ENCODE measurements around the gene SCYL1. TPM values are rescaled to one million over a fixed set of nuclear protein-coding genes. Genes with fewer than 3 reads are reported as not detected.

The SCYL1 gene
- total RNA-seq, 4 donors from 2014 or later = 109 to 128 (median 112) TPM

DNA sequence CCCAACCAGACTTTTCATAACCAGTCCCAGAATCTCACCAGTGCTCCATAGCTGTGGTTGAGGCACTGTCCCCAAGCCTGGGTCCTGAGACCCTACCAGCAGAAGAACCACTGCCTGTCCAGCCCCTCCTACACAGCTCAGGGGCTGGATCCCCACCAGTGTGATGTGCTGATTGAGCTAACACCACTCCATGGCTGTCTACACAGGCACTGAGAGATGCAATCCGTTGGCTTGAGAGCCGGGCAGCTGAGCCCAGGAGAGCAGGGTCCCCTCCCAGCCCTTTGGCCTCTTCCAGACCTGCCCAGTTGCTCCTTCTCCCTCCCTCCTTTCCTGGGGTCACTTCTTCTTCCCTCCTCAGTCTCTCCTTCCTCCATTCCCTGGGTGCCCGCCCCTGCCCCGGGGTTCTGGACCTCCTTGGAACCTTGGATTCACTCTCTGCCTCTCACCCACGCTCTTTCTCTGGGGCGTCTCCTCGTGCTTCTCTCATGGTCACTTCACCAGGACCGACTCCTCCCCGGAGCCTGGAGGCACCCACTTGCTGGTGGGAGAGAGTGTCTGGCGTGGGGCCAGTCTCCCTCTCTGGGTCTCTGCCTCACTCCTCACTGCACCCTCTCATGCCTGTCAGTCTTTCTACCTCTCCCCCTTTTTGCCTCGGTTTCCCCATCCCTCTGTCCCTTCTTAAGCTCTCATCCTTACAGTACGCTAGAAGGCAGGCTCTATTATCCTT lies 706 bp upstream of the SCYL1 start:
- Histone ChIP-seq H3K4me1 (peaks cover 0 to 46% (median 21%) of the 10 kb centered on the region in 4 donors), H3K27me3 (no peaks in the 10 kb centered on the region), H3K27ac (peak overlapping the region; percentile 71 to 94 (median 84)), H3K9me3 (no peaks in the 10 kb centered on the region), H3K36me3 (peaks cover 0 to 26% (median 0%) of the 10 kb centered on the region in 3 donors), H3K4me3 (peak overlapping the region in 3 of 4 donors; percentile 34 to 75 (median 38))
- 11 to 20% methylated on average over 12 of the region's 12 CpGs for WGBS, 2 donors
- DNase-seq (ENCODE audit: low spot score in 2 of 2) = peak in 1 of 2 donors; percentile 51
- TF ChIP-seq POLR2A (IDR thresholded peaks at IDR 0.05) = no peak
- TF ChIP-seq, protein P1, sequence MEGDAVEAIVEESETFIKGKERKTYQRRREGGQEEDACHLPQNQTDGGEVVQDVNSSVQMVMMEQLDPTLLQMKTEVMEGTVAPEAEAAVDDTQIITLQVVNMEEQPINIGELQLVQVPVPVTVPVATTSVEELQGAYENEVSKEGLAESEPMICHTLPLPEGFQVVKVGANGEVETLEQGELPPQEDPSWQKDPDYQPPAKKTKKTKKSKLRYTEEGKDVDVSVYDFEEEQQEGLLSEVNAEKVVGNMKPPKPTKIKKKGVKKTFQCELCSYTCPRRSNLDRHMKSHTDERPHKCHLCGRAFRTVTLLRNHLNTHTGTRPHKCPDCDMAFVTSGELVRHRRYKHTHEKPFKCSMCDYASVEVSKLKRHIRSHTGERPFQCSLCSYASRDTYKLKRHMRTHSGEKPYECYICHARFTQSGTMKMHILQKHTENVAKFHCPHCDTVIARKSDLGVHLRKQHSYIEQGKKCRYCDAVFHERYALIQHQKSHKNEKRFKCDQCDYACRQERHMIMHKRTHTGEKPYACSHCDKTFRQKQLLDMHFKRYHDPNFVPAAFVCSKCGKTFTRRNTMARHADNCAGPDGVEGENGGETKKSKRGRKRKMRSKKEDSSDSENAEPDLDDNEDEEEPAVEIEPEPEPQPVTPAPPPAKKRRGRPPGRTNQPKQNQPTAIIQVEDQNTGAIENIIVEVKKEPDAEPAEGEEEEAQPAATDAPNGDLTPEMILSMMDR (IDR thresholded peaks at IDR 0.05) = no peak
- no peak for TF ChIP-seq EP300 (IDR thresholded peaks at IDR 0.05)

GRCh38 chr11:65525546-65526480 lies 930 bp downstream of the SCYL1 start:
- Histone ChIP-seq H3K27me3 (no peaks in the 10 kb centered on the region), H3K27ac (peak overlapping the region; percentile 94 to 97 (median 95)), H3K4me1 (peaks cover 0 to 62% (median 28%) of the 10 kb centered on the region in 4 donors), H3K36me3 (peaks cover 0 to 39% (median 6%) of the 10 kb centered on the region in 3 donors), H3K9me3 (no peaks in the 10 kb centered on the region), H3K4me3 (peak overlapping the region; percentile 75 to 99 (median 95))
- no peak for DNase-seq (ENCODE audit: low spot score in 2 of 2)
- TF ChIP-seq POLR2A (IDR thresholded peaks at IDR 0.05) (no peak), EP300 (IDR thresholded peaks at IDR 0.05) (no peak)
- TF ChIP-seq, protein P1 (IDR thresholded peaks at IDR 0.05) = no peak
- 40 to 49% methylated on average over 26 to 31 of the region's 31 CpGs for WGBS, 2 donors

GRCh38 chr11:65526744-65527143 lies 1.9 kb downstream of the SCYL1 start:
- H3K9me3 ChIP-seq = no peaks in the 10 kb centered on the region
- WGBS, 2 donors = 87 to 93% methylated on average over 8 of the region's 8 CpGs
- no peak for DNase-seq (ENCODE audit: low spot score in 2 of 2)
- peak overlapping the region in 2 of 4 donors; percentile 94 to 97 for H3K27ac ChIP-seq
- no peaks in the 10 kb centered on the region for H3K27me3 ChIP-seq
- H3K4me1 ChIP-seq = peaks cover 0 to 64% (median 28%) of the 10 kb centered on the region in 4 donors
- TF ChIP-seq EP300 (IDR thresholded peaks at IDR 0.05) = no peak
- TF ChIP-seq, protein P1 (IDR thresholded peaks at IDR 0.05) = no peak
- no peak for TF ChIP-seq POLR2A (IDR thresholded peaks at IDR 0.05)
- no peak overlapping the region for H3K4me3 ChIP-seq
- H3K36me3 ChIP-seq = peaks cover 0 to 48% (median 16%) of the 10 kb centered on the region in 3 donors

DNA sequence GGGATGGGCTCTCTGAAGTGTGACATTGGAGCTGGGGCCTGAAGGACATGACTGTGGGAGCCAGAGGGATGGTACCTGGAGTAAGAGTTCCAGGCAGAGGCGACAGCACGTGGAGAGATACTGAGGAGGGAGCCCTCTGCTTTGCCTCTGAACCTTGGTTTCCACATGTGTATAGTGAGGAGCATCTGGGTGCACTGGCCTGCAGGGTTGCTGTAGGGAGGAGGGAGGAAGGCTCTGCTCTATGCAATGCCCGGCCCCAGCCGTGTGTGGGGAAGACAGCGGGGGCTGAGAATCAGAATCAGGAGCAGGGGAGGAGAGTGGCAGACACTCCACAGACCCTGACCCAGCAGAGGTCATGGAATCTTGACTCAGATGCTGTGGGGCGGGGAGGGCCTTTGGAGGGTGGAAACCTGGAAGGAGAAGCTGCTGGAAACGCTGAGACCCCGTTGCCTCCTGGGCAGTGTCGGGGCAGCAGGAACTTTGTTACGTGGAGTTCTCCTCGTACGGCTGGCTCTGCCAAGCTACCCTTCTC lies 4.0 kb downstream of the SCYL1 start:
- H3K27me3 ChIP-seq = no peaks in the 10 kb centered on the region
- 38 to 67% methylated on average over 12 of the region's 12 CpGs for WGBS, 2 donors
- TF ChIP-seq EP300 (IDR thresholded peaks at IDR 0.05) (no peak), POLR2A (IDR thresholded peaks at IDR 0.05) (no peak)
- TF ChIP-seq, protein P1 (IDR thresholded peaks at IDR 0.05) = no peak
- H3K36me3 ChIP-seq = peaks cover 0 to 70% (median 22%) of the 10 kb centered on the region in 3 donors
- H3K9me3 ChIP-seq = no peaks in the 10 kb centered on the region
- peak overlapping the region; percentile 32 to 87 (median 58) for H3K27ac ChIP-seq
- no peak for DNase-seq (ENCODE audit: low spot score in 2 of 2)
- peaks cover 0 to 56% (median 27%) of the 10 kb centered on the region in 4 donors for H3K4me1 ChIP-seq
- no peak overlapping the region for H3K4me3 ChIP-seq

Data from tibial nerve (tissue), 4 donors.